Esophagus muscularis mucosa (tissue), 2 donors: ENCODE results near the gene SUN1.
A peak's percentile ranks its signal among the peaks of the same experiment; 100 is the strongest.

Experiments
- POLR2A ChIP-seq: fragments of 450-650 bp; IDR thresholded peaks from one replicate; pipeline ENCODE4 v1.6.1; 2017; ENCODE audit warnings: antibody characterized with exemption, moderate library complexity, mild to moderate bottlenecking, low read depth
- POLR2AphosphoS5 ChIP-seq, 2 donors: sonication (generic); formaldehyde crosslinking; IDR thresholded peaks; one replicate each; pipeline ENCODE4 v1.6.1; 2017; ENCODE audit warnings: antibody characterized with exemption in 2 of 2

- TF ChIP-seq POLR2AphosphoS5 (IDR thresholded peaks at IDR 0.05): peak in 1 of 2 donors; percentile 23
- no peak for TF ChIP-seq POLR2A
Measured at GRCh38 chr7:837001-837400, 4.7 kb downstream of the SUN1 start.
